ENCODE results near the gene IGFBP4. TPM values are rescaled to one million over a fixed set of nuclear protein-coding genes. Genes with fewer than 3 reads are reported as not detected.

Gene IGFBP4
- total and polyA plus RNA-seq, 2 donors (not counting 1 experiment from before 2014, with no cell fraction given), result 4.6 to 31.3 TPM

DNA sequence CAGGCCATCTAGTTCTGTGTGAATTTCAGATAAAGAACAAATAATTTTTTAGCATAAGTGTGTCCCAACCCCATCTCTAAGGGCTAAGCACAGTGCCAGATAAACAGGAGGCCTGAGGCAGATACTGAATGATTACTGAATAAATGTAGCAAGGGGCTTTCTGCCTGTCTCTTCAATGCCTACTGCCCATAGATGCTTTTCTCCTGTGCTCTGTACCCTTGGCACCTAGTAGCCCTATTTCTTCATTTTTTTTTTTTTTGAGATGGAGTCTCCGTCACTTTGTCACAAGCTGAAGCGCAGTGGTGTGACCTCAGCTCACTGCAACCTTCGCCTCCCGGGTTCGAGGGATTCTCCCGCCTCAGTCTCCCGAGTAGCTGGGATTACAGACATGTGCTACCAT is 25.3 kb downstream of the IGFBP4 start:
- 97% methylated on average over 6 of the region's 7 CpGs for WGBS (ENCODE audit: insufficient coverage)
- TF ChIP-seq, protein P1, sequence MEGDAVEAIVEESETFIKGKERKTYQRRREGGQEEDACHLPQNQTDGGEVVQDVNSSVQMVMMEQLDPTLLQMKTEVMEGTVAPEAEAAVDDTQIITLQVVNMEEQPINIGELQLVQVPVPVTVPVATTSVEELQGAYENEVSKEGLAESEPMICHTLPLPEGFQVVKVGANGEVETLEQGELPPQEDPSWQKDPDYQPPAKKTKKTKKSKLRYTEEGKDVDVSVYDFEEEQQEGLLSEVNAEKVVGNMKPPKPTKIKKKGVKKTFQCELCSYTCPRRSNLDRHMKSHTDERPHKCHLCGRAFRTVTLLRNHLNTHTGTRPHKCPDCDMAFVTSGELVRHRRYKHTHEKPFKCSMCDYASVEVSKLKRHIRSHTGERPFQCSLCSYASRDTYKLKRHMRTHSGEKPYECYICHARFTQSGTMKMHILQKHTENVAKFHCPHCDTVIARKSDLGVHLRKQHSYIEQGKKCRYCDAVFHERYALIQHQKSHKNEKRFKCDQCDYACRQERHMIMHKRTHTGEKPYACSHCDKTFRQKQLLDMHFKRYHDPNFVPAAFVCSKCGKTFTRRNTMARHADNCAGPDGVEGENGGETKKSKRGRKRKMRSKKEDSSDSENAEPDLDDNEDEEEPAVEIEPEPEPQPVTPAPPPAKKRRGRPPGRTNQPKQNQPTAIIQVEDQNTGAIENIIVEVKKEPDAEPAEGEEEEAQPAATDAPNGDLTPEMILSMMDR (IDR thresholded peaks at IDR 0.05), result no peak
- no peak for TF ChIP-seq EZH2 (IDR thresholded peaks at IDR 0.05; ENCODE audit: borderline replicate concordance, insufficient read depth, low read depth, low read length, poor library complexity, severe bottlenecking)

DNA sequence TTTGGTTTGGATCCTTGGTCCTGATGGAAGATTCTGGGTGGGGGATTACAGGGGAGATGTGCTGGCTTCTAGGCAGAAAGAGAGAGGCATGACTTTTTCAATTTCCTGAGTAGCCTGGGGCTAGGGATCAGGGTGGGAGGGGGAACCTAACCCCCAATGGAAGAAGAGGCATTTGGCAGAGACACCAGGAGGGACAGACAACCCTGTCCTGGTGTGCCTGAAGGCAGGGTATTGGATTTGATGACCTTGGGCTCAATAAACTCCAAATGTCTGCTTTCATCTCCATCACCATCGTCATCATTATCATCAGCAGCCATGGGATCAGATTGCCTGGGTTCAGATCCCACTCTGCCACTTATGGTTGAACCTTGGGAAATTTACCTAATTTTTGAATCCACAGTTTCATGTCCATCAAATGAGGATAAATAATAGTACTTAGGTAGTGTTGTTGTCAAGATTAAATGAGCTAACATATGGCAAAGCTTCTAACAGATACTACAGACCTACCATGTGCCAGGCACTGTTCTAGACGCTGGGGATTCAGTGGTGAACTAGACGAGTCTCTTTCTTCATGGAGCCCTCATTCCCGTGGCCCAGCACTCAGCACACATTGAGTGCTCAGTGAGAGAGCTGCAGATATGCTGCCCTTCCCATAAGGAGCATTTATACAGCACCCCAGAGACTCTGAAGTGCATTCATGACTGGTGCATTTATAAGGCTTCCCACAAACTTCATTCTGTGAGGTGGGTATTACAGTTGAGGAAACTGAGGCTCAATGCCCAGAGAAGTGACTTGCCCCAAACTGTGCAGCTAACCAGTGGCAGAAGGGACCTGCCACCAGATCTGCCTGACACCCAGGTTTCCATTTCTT is 26.8 kb downstream of the IGFBP4 start:
- no peaks in the 10 kb centered on the region for H3K4me1 Mint-ChIP-seq
- no peak overlapping the region for H3K9ac ChIP-seq (ENCODE audit: low read length)
- no peaks in the 10 kb centered on the region for H3K4me1 ChIP-seq (ENCODE audit: control insufficient read depth in 2 of 2, insufficient read depth in 2 of 2, low read length in 2 of 2)
- DNase-seq (no peak), ATAC-seq (ENCODE audit: low read depth) (no peak)
- H4K20me1 ChIP-seq (ENCODE audit: control insufficient read depth, insufficient read depth, low read length, poor library complexity, severe bottlenecking), result no peaks in the 10 kb centered on the region
- H3K27ac ChIP-seq (ENCODE audit: low read length in 2 of 2), result no peak overlapping the region
- CTCF ChIA-PET, result interaction anchor here (1.3 kb wide), 2 partner anchors 16 to 90 kb away, joined by 3 to 4 read pairs; no protein-coding TSS in a partner anchor
- no peaks in the 10 kb centered on the region for H3K9me3 Mint-ChIP-seq (ENCODE audit: insufficient read depth)
- 89% methylated on average over 3 of the region's 4 CpGs for WGBS (ENCODE audit: insufficient coverage)
- peaks cover 0 to 7% (median 1%) of the 10 kb centered on the region in 4 experiments for H3K27me3 ChIP-seq (replicated peaks in 1 of 4; ENCODE audit: control extremely low read depth in 1 of 4, control insufficient read depth in 3 of 4, insufficient read depth in 4 of 4, low read length in 3 of 4)
- no peak overlapping the region for H3K4me3 ChIP-seq (ENCODE audit: control extremely low read depth in 1 of 5, extremely low read depth in 1 of 5, insufficient read depth in 1 of 5, low read depth in 2 of 5, low read length in 4 of 5)
- H3K4me2 ChIP-seq (replicated peaks; ENCODE audit: low read depth, low read length, poor library complexity, severe bottlenecking), result no peak overlapping the region
- no peak for TF ChIP-seq EZH2 (IDR thresholded peaks at IDR 0.05; ENCODE audit: borderline replicate concordance, insufficient read depth, low read depth, low read length, poor library complexity, severe bottlenecking)
- TF ChIP-seq, protein P1 (IDR thresholded peaks at IDR 0.05), result no peak
- POLR2A ChIA-PET, result no interaction called here
- intact Hi-C loops (cut with micrococcal nuclease), result no loop called here
- no peak overlapping the region for H2AFZ ChIP-seq (ENCODE audit: insufficient read depth, low read depth, low read length, poor library complexity, severe bottlenecking)
- H3K36me3 ChIP-seq (replicated peaks in 1 of 2; ENCODE audit: control extremely low read depth in 1 of 2, control insufficient read depth in 1 of 2, extremely low read depth in 1 of 2, insufficient read depth in 2 of 2, low read length in 1 of 2), result no peaks in the 10 kb centered on the region
- no peak overlapping the region for H3K4me3 Mint-ChIP-seq
- no peaks in the 10 kb centered on the region for H3K27me3 Mint-ChIP-seq
- peaks cover 0 to 4% (median 0%) of the 10 kb centered on the region in 3 donors for H3K9me3 ChIP-seq (ENCODE audit: control extremely low read depth in 1 of 3, control insufficient read depth in 2 of 3, insufficient read depth in 1 of 3, low read length in 2 of 3)
- H3K79me2 ChIP-seq (ENCODE audit: control insufficient read depth, insufficient read depth, low read length), result no peaks in the 10 kb centered on the region
- no peak overlapping the region for H3K27ac Mint-ChIP-seq

More for the DNA sequence above, 25.3 kb downstream of the IGFBP4 start:
- H3K36me3 ChIP-seq (replicated peaks in 1 of 2; ENCODE audit: control extremely low read depth in 1 of 2, control insufficient read depth in 1 of 2, extremely low read depth in 1 of 2, insufficient read depth in 2 of 2, low read length in 1 of 2), result no peaks in the 10 kb centered on the region
- H3K9ac ChIP-seq (ENCODE audit: low read length), result no peak overlapping the region
- POLR2A ChIA-PET, result no interaction called here
- H3K27me3 Mint-ChIP-seq, result no peaks in the 10 kb centered on the region
- CTCF ChIA-PET, result interaction anchor here (0.6 to 1.4 kb wide), 2 partner anchors 9 to 233 kb away, joined by 3 to 5 read pairs; no protein-coding TSS in a partner anchor
- no peaks in the 10 kb centered on the region for H3K9me3 Mint-ChIP-seq (ENCODE audit: insufficient read depth)
- DNase-seq (no peak), ATAC-seq (ENCODE audit: low read depth) (no peak)
- no peak overlapping the region for H3K27ac Mint-ChIP-seq
- H3K79me2 ChIP-seq (ENCODE audit: control insufficient read depth, insufficient read depth, low read length), result no peaks in the 10 kb centered on the region
- H3K4me1 Mint-ChIP-seq, result no peaks in the 10 kb centered on the region
- H3K9me3 ChIP-seq (ENCODE audit: control extremely low read depth in 1 of 3, control insufficient read depth in 2 of 3, insufficient read depth in 1 of 3, low read length in 2 of 3), result peaks cover 0 to 4% (median 0%) of the 10 kb centered on the region in 3 donors
- no peak overlapping the region for H3K4me3 ChIP-seq (ENCODE audit: control extremely low read depth in 1 of 5, extremely low read depth in 1 of 5, insufficient read depth in 1 of 5, low read depth in 2 of 5, low read length in 4 of 5)
- no peak overlapping the region for H3K4me3 Mint-ChIP-seq
- no peak overlapping the region for H2AFZ ChIP-seq (ENCODE audit: insufficient read depth, low read depth, low read length, poor library complexity, severe bottlenecking)
- peaks cover 0 to 7% (median 1%) of the 10 kb centered on the region in 4 experiments for H3K27me3 ChIP-seq (replicated peaks in 1 of 4; ENCODE audit: control extremely low read depth in 1 of 4, control insufficient read depth in 3 of 4, insufficient read depth in 4 of 4, low read length in 3 of 4)
- intact Hi-C loops (cut with micrococcal nuclease), result no loop called here
- H3K4me2 ChIP-seq (replicated peaks; ENCODE audit: low read depth, low read length, poor library complexity, severe bottlenecking), result no peak overlapping the region
- no peak overlapping the region for H3K27ac ChIP-seq (ENCODE audit: low read length in 2 of 2)
- H3K4me1 ChIP-seq (ENCODE audit: control insufficient read depth in 2 of 2, insufficient read depth in 2 of 2, low read length in 2 of 2), result no peaks in the 10 kb centered on the region
- H4K20me1 ChIP-seq (ENCODE audit: control insufficient read depth, insufficient read depth, low read length, poor library complexity, severe bottlenecking), result no peaks in the 10 kb centered on the region
